Endothelial cell (in vitro differentiated cells): ENCODE data around the gene VPS18. TPM values are rescaled to one million over a fixed set of nuclear protein-coding genes. Genes with fewer than 3 reads are reported as not detected.

Experiments used
- DNase-seq: peaks from one replicate; pipeline ENCODE4 v3.0.0; 2021; ENCODE audit warnings: low spot score
- H3K27ac Mint-ChIP-seq: one replicate; pipeline ENCODE4 v1.8.0; 2021; ENCODE audit warnings: mixed read lengths, inconsistent platforms; ENCODE audit not compliant: unreplicated experiment
- H3K27me3 Mint-ChIP-seq: one replicate; pipeline ENCODE4 v1.8.0; 2021; ENCODE audit warnings: mild to moderate bottlenecking, moderate library complexity, mixed read lengths, inconsistent platforms; ENCODE audit not compliant: unreplicated experiment
- H3K36me3 Mint-ChIP-seq: one replicate; pipeline ENCODE4 v1.8.0; 2021; ENCODE audit warnings: mild to moderate bottlenecking, low read depth, mixed read lengths, inconsistent platforms; ENCODE audit not compliant: unreplicated experiment
- H3K4me1 Mint-ChIP-seq: one replicate; pipeline ENCODE4 v1.8.0; 2021; ENCODE audit warnings: mild to moderate bottlenecking, mixed read lengths, inconsistent platforms; ENCODE audit not compliant: unreplicated experiment
- H3K4me3 Mint-ChIP-seq: one replicate; pipeline ENCODE4 v1.8.0; 2021; ENCODE audit warnings: mild to moderate bottlenecking, mixed read lengths, inconsistent platforms; ENCODE audit not compliant: unreplicated experiment
- H3K9me3 Mint-ChIP-seq: one replicate; pipeline ENCODE4 v1.8.0; 2021; ENCODE audit warnings: mixed read lengths, inconsistent platforms; ENCODE audit not compliant: unreplicated experiment
- total RNA-seq: library from RNA; stranded (reverse); fragmentation: NEBNext Ultra II Directional; extraction: Animal tissue kit (Norgen Biotek cat#: 25700); gene quantifications from one replicate; pipeline ENCODE4 v1.2.1, GENCODE V29; 2021; ENCODE audit not compliant: unreplicated experiment
- TF ChIP-seq, protein P1 (sequence below): fragments of 200-600 bp; sonication (generic); IDR thresholded peaks from one replicate; pipeline ENCODE4 v1.5.0; 2021; ENCODE audit warnings: antibody characterized with exemption; ENCODE audit not compliant: unreplicated experiment

Gene VPS18
- total RNA-seq, 1 donor from 2014 or later, result 39.2 TPM

DNA sequence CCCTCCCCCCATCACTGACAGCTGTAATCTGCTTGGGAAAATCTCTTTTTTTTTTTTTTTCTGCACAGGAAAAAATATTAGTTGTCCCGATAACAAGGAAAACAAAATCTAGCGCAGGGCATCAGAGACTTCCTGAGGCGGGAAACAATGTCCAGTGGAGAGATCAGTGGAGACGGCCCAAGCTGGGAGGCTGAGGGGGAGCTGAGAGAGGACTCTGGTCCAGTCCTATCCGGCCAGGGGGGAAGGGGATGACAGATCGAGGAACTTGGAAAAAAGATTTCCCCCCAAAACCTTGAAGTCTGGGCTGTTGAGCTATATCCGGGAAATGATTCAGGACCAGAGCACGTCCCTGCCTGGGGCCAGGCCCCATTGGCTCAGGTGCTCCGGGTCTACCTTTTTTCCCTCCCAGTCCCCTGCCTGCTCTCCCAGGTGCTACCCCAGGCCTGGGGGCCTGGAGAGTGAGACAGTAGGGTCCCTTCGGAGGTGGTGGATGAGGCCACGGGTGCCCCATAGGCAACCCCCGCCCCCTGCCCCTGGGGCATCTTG lies 20.9 kb downstream of the VPS18 start:
- Mint-ChIP-seq H3K27me3 (peaks cover 34% of the 10 kb centered on the region), H3K9me3 (no peaks in the 10 kb centered on the region), H3K36me3 (peaks cover 9% of the 10 kb centered on the region), H3K4me1 (peaks cover 77% of the 10 kb centered on the region), H3K27ac (peak overlapping the region; percentile 93), H3K4me3 (no peak overlapping the region)
- TF ChIP-seq, protein P1, sequence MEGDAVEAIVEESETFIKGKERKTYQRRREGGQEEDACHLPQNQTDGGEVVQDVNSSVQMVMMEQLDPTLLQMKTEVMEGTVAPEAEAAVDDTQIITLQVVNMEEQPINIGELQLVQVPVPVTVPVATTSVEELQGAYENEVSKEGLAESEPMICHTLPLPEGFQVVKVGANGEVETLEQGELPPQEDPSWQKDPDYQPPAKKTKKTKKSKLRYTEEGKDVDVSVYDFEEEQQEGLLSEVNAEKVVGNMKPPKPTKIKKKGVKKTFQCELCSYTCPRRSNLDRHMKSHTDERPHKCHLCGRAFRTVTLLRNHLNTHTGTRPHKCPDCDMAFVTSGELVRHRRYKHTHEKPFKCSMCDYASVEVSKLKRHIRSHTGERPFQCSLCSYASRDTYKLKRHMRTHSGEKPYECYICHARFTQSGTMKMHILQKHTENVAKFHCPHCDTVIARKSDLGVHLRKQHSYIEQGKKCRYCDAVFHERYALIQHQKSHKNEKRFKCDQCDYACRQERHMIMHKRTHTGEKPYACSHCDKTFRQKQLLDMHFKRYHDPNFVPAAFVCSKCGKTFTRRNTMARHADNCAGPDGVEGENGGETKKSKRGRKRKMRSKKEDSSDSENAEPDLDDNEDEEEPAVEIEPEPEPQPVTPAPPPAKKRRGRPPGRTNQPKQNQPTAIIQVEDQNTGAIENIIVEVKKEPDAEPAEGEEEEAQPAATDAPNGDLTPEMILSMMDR, result no peak
- DNase-seq, result no peak

DNA sequence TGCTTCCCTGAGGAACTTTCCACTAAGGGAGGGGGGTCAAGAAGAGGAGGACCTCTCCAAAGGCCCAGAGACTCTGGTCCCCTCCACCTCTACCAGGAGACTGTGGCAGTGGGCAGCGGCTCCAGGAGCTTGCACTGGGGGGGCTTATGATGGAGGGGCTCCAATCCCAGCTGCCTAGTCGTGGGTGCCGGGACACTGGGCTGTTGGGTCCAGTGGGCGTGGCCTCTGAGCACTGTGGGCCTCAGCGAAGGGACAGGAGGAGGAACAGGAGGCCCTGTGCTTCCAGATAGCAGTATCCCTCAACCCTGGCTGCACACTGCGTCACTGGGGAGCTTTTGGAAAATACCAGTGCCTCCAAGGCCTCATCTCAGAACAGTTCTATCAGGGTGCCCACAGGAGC lies 21.4 kb downstream of the VPS18 start:
- TF ChIP-seq, protein P1, result no peak
- peaks cover 10% of the 10 kb centered on the region for H3K36me3 Mint-ChIP-seq
- H3K4me3 Mint-ChIP-seq, result no peak overlapping the region
- H3K27me3 Mint-ChIP-seq, result peaks cover 29% of the 10 kb centered on the region
- H3K4me1 Mint-ChIP-seq, result peaks cover 75% of the 10 kb centered on the region
- no peaks in the 10 kb centered on the region for H3K9me3 Mint-ChIP-seq
- no peak for DNase-seq
- H3K27ac Mint-ChIP-seq, result peak overlapping the region; percentile 67

DNA sequence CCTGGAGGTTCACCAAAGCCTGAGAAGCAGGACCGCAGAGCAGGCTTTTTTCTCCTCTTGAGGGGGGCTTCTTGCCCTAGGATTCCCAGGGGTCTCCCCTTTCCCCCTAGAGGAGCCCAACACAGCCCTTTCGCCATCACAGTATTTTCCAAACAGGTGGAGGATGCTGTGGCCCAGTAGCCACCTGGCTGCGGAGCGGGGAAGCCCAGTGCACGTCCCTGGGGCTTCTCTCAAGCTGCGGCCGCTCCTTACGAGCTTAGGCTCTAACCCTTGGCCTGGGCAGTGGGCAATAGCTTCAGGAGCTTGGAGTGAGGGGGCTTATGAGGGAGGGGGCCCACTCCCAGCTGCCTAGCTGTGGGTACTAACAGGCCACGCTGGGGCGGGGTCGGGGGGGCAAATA lies 23.3 kb downstream of the VPS18 start:
- peaks cover 27% of the 10 kb centered on the region for H3K27me3 Mint-ChIP-seq
- H3K27ac Mint-ChIP-seq, result peak overlapping the region; percentile 95
- H3K36me3 Mint-ChIP-seq, result peaks cover 11% of the 10 kb centered on the region
- H3K9me3 Mint-ChIP-seq, result no peaks in the 10 kb centered on the region
- TF ChIP-seq, protein P1, result no peak
- no peak overlapping the region for H3K4me3 Mint-ChIP-seq
- H3K4me1 Mint-ChIP-seq, result peaks cover 77% of the 10 kb centered on the region
- DNase-seq, result no peak

DNA sequence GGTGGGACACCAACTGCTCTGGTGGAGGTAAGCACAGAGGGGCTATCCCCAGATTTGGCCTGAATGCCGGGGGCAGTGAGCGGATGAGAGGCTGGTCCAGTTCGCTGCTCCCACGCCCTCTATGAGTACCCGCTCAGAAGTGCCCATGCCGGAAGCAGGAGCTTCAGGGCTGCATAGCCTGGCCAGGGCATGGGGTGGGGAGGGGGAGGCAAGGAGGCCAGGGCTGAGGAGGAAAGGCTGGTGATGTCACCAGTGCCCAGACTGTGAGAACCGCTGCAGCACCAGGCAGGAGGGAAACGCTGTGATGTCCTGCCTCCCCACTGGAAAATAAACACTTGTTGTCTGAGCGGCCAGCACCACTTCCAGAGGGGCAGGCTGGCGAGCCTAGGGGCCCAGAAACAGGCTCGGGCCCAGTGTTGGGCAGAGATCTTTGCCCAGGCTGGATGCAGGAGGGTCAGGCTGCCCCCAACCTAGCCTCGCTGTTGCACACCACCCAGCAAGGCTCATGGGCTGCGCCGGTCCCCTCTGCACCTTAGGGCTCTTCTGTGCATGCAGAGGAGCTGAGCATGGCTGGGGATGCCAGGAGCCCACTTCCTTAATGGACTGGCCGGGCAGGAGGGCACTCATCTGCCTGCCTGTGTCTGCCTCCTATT lies 24.0 kb downstream of the VPS18 start:
- Mint-ChIP-seq H3K27me3 (peaks cover 30% of the 10 kb centered on the region), H3K4me1 (peaks cover 80% of the 10 kb centered on the region), H3K27ac (peak overlapping the region; percentile 95), H3K36me3 (peaks cover 13% of the 10 kb centered on the region), H3K9me3 (no peaks in the 10 kb centered on the region), H3K4me3 (no peak overlapping the region)
- DNase-seq, result no peak
- TF ChIP-seq, protein P1, result no peak

DNA sequence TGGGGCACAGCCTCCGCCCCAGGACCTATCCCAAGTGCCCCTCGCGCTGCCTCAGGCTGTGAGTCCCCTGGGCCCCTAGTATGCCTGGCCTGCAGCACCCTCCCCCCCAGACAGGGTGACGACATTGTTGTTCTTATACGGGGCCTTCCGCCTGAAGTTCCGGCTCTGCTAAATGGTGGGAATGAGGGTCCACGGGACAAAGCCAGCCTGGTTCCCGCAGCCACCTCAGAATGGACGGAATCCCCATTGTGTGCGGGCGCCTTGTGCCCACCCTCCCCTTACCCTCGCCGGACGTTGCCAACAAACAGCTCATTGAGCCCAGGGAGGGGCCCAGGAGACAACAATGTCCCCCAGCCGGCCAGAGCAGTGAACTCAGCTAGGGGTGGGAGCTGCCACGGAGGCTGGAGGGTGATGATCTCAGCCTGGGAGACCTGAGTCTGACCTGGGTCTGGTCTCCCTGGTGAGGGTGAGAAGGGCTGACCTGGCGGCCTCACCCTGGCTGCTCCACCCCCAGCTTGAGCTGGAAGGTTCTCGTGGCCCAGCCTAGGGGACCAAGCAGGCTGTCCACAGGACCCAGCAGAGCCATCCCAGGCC lies 24.6 kb downstream of the VPS18 start:
- Mint-ChIP-seq H3K4me3 (peak overlapping the region; percentile 31), H3K36me3 (peaks cover 11% of the 10 kb centered on the region), H3K9me3 (no peaks in the 10 kb centered on the region), H3K27ac (peak overlapping the region; percentile 95), H3K4me1 (peaks cover 81% of the 10 kb centered on the region), H3K27me3 (peaks cover 27% of the 10 kb centered on the region)
- TF ChIP-seq, protein P1, result no peak
- no peak for DNase-seq
